SJCRH30 (cell line): Measurements from ENCODE around the gene PLAGL1. TPM values are rescaled to one million over a fixed set of nuclear protein-coding genes. Genes with fewer than 3 reads are reported as not detected.

Source experiments
- DNase-seq, 2 experiments: peaks; one replicate each; pipeline ENCODE4 v3.0.0-alpha.2; 2015 to 2020
- H3K27ac ChIP-seq: fragments of 250-450 bp; sonication (Bioruptor Pico); 2 replicates; pipeline ENCODE4 v1.5.1; 2020; ENCODE audit warnings: mild to moderate bottlenecking, moderate library complexity
- H3K27me3 ChIP-seq: fragments of 250-450 bp; sonication (Bioruptor Pico); 2 replicates; pipeline ENCODE4 v1.5.1; 2020; ENCODE audit warnings: mild to moderate bottlenecking, moderate library complexity
- H3K36me3 ChIP-seq: fragments of 250-450 bp; sonication (Bioruptor Pico); 2 replicates; pipeline ENCODE4 v1.5.1; 2020; ENCODE audit warnings: mild to moderate bottlenecking, moderate library complexity
- H3K4me1 ChIP-seq: fragments of 250-450 bp; sonication (Bioruptor Pico); 2 replicates; pipeline ENCODE4 v1.5.1; 2020; ENCODE audit warnings: mild to moderate bottlenecking, moderate library complexity
- H3K4me3 ChIP-seq: fragments of 250-450 bp; sonication (Bioruptor Pico); 2 replicates; pipeline ENCODE4 v1.5.1; 2020; ENCODE audit warnings: mild to moderate bottlenecking, moderate library complexity
- H3K9me3 ChIP-seq: fragments of 250-450 bp; sonication (Bioruptor Pico); replicated peaks from 2 replicates; pipeline ENCODE4 v1.5.1; 2020; ENCODE audit warnings: mild to moderate bottlenecking, moderate library complexity
- total RNA-seq: library from RNA; depleted of rRNA; stranded (reverse); fragments of >200 nt; shearing (Covaris generic); gene quantifications from 2 replicates; pipeline ENCODE4 v1.2.3, GENCODE V29; 2014

The PLAGL1 gene
- total RNA-seq, 1 experiment from 2014 or later, result 77.2 TPM

DNA sequence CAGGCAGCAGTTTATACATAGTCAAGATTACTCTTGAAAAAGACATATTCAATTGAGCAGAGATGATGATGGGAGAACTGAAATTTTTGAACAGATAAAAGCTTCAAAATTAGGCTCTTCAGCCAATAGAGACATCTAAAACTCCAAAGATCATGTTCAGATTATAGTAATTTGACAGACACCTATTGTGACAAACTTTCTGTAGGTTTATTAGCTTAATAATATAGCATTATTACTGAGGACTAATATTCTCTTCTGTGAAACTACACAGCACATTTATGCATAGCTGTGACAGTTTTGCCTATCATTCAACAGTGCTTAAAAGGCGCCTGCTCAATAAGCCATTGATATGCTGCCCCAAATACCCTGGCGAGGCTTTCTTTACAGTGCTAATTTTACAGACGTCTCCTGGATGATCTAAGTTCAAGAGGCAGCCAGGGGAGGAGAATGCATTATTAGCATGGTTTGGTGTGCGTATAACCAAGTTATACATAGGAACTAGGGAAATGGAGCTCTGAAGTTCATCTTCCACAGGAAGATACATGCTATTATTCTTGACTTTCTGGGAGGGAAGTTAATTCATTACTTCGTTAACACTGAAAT is 21.5 kb downstream of the PLAGL1 start:
- no peaks in the 10 kb centered on the region for H3K27me3 ChIP-seq
- no peaks in the 10 kb centered on the region; the same call in 1 of the 2 replicates for H3K9me3 ChIP-seq
- H3K4me3 ChIP-seq, result no peak overlapping the region
- no peak for DNase-seq
- no peak overlapping the region for H3K27ac ChIP-seq
- peaks cover 2% of the 10 kb centered on the region; the same call in 1 of the 2 replicates for H3K4me1 ChIP-seq
- peaks cover 12% of the 10 kb centered on the region for H3K36me3 ChIP-seq

DNA sequence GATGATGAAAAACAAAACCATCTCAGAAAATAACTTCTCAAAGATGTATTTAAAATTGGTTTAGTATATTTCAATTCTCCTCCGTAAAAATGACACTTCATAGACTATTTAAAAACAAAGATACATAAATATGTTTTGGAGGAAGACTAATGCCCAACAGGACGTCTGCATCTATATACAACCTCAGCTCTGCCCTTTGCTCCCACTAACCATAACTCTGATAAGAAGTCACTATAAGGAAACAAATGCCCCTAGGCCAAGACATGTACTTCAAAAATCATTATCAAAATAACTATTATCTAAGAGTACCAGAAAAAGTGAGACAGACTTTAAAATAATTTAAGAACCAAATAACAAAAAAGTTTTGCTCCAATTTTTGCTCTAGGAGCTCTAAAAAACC is 23.4 kb downstream of the PLAGL1 start:
- no peak overlapping the region for H3K4me3 ChIP-seq
- no peak overlapping the region for H3K27ac ChIP-seq
- no peak for DNase-seq
- peaks cover 18% of the 10 kb centered on the region for H3K36me3 ChIP-seq
- no peaks in the 10 kb centered on the region; the same call in 1 of the 2 replicates for H3K9me3 ChIP-seq
- H3K4me1 ChIP-seq, result peaks cover 2% of the 10 kb centered on the region; the same call in 1 of the 2 replicates
- H3K27me3 ChIP-seq, result no peaks in the 10 kb centered on the region

DNA sequence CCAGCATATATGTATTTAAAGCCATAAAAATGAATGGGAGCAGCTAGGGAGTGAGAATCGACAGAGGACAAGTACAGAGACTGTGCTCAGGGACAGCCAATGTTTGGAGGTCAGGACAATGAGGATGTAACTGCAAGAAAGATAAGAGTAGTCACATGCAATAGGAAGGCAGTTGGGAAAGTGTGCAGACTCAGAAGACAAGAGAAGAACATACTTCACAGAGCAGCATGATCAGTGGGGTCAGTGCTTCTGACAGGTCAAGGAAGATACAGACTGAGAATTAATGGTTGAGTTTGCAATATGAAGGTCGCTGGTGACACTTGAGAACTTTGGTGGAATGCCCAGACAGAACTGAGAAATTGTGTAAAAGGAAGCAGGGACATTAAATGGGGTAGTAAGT is 25.1 kb downstream of the PLAGL1 start:
- Histone ChIP-seq H3K27ac (no peak overlapping the region), H3K4me1 (peaks cover 2% of the 10 kb centered on the region; the same call in 1 of the 2 replicates), H3K27me3 (no peaks in the 10 kb centered on the region), H3K9me3 (no peaks in the 10 kb centered on the region; the same call in 1 of the 2 replicates), H3K36me3 (peaks cover 22% of the 10 kb centered on the region), H3K4me3 (no peak overlapping the region)
- DNase-seq, result no peak

DNA sequence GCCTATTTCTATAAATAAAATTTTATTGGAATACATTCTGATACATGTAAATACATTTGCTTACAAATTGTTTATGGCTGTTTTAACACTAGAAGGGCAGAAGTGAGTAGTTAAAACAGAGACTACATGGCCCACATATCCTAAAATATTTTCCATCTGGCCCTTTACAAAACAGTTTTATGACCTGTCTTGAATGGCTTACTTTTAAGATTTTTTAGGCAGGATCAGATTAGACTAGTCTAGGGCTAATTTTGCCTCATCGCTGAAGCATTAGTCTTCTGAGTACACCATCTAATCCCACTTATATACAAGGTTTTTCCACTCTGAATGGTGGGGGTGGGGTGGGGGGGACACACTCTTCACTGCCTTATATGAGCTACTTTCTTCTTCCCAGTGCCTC is 27.1 kb downstream of the PLAGL1 start:
- H3K4me3 ChIP-seq, result no peak overlapping the region
- no peaks in the 10 kb centered on the region for H3K27me3 ChIP-seq
- H3K27ac ChIP-seq, result no peak overlapping the region
- H3K36me3 ChIP-seq, result peaks cover 22% of the 10 kb centered on the region
- no peaks in the 10 kb centered on the region; the same call in 1 of the 2 replicates for H3K9me3 ChIP-seq
- peaks cover 2% of the 10 kb centered on the region; the same call in 1 of the 2 replicates for H3K4me1 ChIP-seq
- DNase-seq, result no peak

DNA sequence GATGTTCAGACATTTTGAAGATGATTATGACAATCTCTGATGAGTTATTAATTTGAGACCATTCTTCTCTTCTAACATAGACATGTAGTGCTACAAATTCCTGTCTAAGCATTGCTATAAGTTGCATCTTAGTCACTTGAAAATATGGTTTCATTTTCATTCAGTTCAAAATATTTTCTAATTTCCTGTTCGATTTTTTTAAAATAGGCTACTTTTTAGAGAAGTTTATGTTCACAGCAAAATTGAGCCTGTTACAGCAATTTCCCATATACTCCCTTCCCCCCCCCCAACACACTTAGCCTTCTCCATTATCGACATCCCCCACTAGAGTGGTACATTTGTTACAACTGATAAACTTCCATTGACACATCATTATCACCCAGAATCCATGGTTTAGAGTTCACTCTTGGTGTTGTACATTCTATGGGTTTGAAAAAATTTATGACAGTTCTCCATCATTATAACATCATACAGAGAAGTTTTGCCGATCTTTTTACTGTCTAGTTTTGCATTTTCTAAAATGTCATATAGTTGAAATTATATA is 31.2 kb downstream of the PLAGL1 start:
- no peaks in the 10 kb centered on the region for H3K9me3 ChIP-seq
- H3K27ac ChIP-seq, result no peak overlapping the region

DNA sequence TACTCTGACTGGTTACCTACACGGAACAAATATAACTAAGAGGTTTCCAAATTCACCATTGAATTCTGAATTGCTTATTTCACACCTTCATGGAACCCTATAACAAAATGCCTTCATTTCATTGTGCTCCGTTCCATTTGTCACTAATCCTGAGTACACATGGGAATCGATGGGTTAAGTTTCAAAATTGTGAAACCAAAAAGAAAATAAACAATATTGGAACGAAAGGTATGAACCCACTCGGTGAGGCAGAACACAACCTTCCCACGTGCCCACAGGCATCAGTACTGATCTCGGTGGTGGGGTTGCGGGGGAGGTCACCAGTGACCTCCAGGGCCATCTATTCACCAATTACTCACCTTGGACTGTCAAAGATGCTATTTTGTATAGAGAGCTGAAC is 34.0 kb downstream of the PLAGL1 start:
- no peaks in the 10 kb centered on the region for H3K27me3 ChIP-seq
- DNase-seq, result peak in 1 of 2 experiments; percentile 47
- H3K4me3 ChIP-seq, result peak overlapping the region; percentile 32
- H3K27ac ChIP-seq, result peak overlapping the region; percentile 99
- no peaks in the 10 kb centered on the region for H3K9me3 ChIP-seq
- peaks cover 49% of the 10 kb centered on the region for H3K4me1 ChIP-seq
- no peaks in the 10 kb centered on the region for H3K36me3 ChIP-seq

More for the DNA sequence above, 31.2 kb downstream of the PLAGL1 start:
- H3K4me3 ChIP-seq, result no peak overlapping the region
- H3K27me3 ChIP-seq, result no peaks in the 10 kb centered on the region
- peaks cover 32% of the 10 kb centered on the region for H3K4me1 ChIP-seq
- peaks cover 13% of the 10 kb centered on the region for H3K36me3 ChIP-seq
- DNase-seq, result no peak

DNA sequence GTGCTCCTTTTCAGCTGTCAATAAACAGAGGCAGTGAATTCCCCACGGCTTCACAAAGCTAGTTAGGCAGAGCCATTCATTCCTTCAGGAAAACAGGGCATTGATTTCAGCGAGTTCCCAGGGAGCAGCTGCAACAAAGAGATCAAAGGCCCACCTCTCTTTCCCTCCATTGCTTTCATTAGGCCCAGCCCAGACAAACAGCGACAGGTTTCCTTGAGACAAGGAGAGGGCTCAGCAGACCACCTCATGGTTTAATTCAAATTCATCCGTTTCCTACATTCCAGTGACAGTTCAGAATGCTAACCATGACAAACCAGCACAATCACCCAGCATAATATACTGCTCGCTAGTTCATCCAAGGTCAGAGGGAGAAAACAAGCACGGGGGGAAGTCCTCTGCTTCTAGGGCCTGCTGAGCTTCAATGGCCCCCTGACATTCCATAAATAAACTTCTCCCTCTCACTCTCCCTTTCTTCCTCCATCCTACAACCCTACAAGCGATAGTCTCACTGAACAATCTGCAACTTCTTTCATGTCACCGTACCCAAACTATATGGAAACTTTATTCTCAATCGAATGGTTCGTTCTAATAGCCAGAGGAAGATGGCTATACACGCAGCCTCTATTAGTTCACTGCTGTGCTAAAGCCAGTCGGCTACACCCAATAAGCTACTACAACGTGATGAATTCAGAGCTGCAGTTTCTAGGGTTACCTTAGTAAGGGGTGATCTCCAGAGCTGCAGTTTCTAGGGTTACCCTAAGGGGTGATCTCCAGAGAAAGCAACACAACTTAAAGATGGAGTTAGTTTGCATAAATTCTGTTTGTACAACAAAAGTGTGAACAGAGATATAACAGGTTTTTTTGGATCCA is 34.7 kb downstream of the PLAGL1 start:
- no peaks in the 10 kb centered on the region for H3K36me3 ChIP-seq
- peak; percentile 97 to 99 for DNase-seq
- no peaks in the 10 kb centered on the region for H3K27me3 ChIP-seq
- peak overlapping the region; percentile 99 for H3K27ac ChIP-seq
- peak overlapping the region; percentile 32 for H3K4me3 ChIP-seq
- H3K9me3 ChIP-seq, result no peaks in the 10 kb centered on the region
- H3K4me1 ChIP-seq, result peaks cover 49% of the 10 kb centered on the region

DNA sequence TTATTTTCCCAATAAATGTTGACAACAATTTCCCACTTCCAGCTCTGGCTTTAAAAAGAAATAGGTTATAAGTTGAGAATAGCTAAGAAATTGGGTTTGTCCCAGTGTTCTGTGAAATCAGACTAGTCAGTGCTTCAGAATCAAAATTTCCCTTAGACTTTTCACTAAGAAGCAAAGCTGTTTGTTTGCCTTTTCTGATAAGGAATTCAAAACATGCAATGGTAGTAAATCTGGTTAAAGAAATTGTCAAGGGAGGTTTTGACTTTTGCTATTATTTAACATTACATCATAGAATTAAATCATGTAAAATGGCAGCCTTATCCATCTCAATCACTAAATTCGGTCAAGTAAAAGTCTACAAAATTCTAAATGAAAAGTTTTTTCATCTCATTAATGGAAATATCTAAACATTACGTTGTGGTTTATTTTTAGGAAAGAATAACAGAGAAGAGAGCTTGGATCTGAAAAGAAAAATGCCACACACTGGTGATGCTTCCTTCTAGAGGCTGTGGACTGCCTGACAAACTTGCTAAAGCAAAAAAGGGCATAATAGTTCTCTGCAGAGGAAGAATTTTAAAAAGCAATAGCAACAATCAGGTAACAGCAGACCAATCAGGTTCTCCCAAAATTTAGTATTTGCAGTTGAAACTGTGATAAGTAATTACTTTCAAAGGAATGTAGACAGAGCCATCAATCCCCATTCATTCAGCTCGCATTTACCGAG is 36.4 kb downstream of the PLAGL1 start:
- Histone ChIP-seq H3K36me3 (peaks cover 8% of the 10 kb centered on the region; the same call in 1 of the 2 replicates), H3K4me3 (no peak overlapping the region), H3K9me3 (no peaks in the 10 kb centered on the region), H3K4me1 (peaks cover 49% of the 10 kb centered on the region), H3K27me3 (no peaks in the 10 kb centered on the region), H3K27ac (peak overlapping the region; percentile 99)
- DNase-seq, result no peak

DNA sequence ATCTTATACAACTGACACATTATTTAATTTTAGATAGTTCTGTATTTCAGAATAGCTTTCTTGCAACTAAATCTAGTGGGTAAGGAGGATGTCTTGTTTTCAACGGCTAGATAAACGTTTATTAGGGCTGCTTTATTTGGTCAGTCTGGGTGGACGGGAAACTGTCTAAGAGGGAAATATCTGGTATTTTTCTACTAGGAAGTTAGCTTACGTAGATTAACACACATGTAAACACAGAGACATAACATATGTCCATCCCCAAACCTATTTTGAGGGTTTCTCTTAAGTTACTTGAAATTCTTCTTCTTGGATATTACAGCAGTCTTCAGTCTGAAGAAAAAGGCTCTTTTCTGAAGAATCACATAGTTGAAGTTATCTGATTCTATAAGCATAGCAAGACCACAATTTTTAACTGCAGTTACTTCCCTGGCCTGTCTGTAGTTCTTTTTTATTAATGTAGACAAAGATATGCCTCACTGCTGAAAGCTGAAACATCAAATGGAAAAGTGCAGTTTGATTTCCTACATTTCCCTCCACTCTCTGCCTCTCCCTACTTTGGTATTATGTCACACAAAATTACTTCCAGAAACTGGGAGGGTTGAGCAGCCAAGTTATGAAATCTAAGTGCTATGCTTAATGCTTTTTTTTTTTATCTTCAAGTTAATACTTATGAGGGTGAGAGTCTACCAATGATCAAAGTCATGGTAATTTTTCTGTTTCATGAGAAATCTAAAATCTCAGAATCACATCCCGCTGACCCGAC is 37.4 kb downstream of the PLAGL1 start:
- no peak for DNase-seq
- no peak overlapping the region; the same call in 1 of the 2 replicates for H3K27ac ChIP-seq

DNA sequence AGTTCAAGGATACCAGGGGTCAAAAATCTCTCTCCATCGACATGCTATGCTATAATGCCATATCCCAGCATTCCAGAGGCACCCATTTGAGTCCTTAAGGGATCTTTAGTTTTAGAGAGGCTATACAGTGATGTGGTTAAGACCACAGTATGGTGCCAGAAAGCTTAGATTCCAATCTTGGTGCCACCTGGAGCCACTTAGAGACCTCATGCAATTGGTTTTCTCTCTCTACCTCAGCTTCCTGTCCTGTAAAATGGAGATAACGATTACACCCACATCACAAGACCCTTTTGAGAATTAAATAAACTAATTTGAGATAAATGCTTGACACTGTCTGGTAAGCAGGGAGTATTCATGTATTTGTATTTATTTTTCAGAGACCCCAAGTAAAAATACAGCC is 39.0 kb downstream of the PLAGL1 start:
- H3K36me3 ChIP-seq, result peaks cover 12% of the 10 kb centered on the region
- DNase-seq, result no peak
- H3K4me1 ChIP-seq, result peaks cover 43% of the 10 kb centered on the region
- no peak overlapping the region for H3K4me3 ChIP-seq
- H3K27me3 ChIP-seq, result no peaks in the 10 kb centered on the region
- no peak overlapping the region for H3K27ac ChIP-seq
- H3K9me3 ChIP-seq, result no peaks in the 10 kb centered on the region

More for the DNA sequence above, 37.4 kb downstream of the PLAGL1 start:
- no peaks in the 10 kb centered on the region for H3K27me3 ChIP-seq
- no peak overlapping the region for H3K4me3 ChIP-seq
- H3K9me3 ChIP-seq, result no peaks in the 10 kb centered on the region
- peaks cover 12% of the 10 kb centered on the region for H3K36me3 ChIP-seq
- peaks cover 56% of the 10 kb centered on the region for H3K4me1 ChIP-seq

DNA sequence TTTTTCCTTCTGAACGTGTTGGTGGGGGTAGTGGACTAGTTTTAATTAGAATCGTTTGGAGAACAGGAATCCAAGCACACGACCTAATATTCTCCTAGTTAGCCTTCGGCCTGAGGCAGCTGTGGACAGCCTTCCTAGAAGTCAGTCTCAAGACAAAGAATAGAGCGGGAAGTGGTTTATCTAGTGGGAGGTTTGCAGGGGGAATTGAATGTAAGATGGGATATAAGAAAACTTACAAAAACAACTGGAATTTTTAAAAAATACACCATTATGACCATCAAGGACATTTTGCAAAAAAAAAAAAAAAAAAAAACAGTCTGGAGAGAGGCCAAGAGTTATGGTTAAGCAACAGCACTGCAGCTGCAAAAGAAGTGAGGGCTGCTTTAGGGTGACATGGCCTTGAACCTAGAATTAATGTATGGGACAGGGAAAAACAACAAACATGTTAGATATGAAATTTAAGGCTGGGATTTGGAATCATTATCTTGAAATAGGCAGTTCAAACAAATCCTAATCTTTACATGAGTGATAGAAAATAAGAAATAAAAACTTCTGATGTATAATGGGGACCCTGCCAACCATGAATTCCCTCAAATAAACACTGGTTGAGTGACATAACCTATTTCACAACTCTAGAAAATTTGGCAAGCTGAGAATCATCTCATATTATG is 40.2 kb downstream of the PLAGL1 start:
- no peak for DNase-seq

DNA sequence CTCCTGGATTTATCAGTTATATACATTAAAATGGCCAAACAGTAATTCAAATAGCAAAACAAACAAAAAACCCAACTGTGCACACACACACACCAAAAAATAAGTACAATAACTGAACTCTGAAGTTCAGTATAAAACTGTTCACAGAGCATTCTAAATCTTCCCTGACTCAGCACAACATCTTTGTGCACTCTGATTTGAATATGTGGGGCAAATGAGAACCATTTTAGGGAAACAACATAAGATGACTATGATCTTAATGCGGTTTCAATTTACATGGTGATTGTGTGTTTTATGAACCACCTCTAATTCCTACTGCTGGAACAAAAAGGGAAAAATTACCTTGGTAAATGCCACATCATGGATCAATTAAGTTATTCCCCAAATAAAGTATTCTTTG is 41.7 kb downstream of the PLAGL1 start:
- DNase-seq, result no peak
- no peak overlapping the region for H3K4me3 ChIP-seq
- peaks cover 41% of the 10 kb centered on the region for H3K4me1 ChIP-seq
- no peak overlapping the region for H3K27ac ChIP-seq
- H3K9me3 ChIP-seq, result no peaks in the 10 kb centered on the region
- no peaks in the 10 kb centered on the region for H3K27me3 ChIP-seq
- H3K36me3 ChIP-seq, result peaks cover 12% of the 10 kb centered on the region

More for the DNA sequence above, 40.2 kb downstream of the PLAGL1 start:
- Histone ChIP-seq H3K4me1 (peaks cover 45% of the 10 kb centered on the region), H3K27me3 (no peaks in the 10 kb centered on the region), H3K9me3 (no peaks in the 10 kb centered on the region), H3K36me3 (peaks cover 12% of the 10 kb centered on the region), H3K27ac (no peak overlapping the region), H3K4me3 (no peak overlapping the region)

DNA sequence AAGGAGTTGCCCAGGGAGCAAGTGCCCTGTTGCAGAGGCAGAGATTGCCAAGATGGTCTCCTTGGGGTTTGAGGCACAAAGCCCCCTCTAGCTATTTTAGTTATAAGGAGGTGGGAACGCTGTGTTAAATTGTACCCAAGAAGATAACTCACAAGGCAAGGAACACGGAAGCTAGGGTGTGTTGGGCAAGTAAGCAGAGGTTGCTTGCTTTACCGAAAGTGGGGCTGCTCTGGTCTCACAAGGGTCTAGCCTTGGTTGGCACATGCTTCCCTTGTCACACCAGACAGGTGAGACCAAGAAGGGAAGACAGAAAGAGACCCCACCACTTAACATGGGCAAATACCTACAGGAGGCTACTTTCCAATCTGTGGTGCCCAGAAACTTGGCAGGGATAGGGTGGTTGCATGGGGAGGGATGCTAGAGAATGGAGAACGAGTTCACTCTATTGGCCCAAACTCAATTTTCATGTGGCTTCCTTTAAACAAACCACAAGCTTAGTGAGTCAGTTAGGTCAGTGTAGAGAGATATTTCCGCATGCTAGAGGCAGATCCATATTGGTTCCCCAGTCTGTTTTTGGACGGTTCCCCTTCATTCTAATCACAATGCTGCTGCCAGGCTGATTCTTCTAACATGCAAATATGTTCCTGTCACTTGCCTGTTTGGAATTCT is 42.4 kb downstream of the PLAGL1 start:
- no peaks in the 10 kb centered on the region for H3K27me3 ChIP-seq
- DNase-seq, result no peak
- H3K4me1 ChIP-seq, result peaks cover 37% of the 10 kb centered on the region
- H3K9me3 ChIP-seq, result no peaks in the 10 kb centered on the region
- no peak overlapping the region for H3K27ac ChIP-seq
- H3K36me3 ChIP-seq, result peaks cover 12% of the 10 kb centered on the region
- H3K4me3 ChIP-seq, result no peak overlapping the region
